DOHH2 (cell line): Measurements from ENCODE around the gene SPTLC1.
"Not testable (repeated sequence)": the region's sequence is repeated elsewhere in the genome, so short reads cannot be mapped to it uniquely, and the experiment has no call there.

Experiments used
- H3F3A ChIP-seq: fragments of 200-600 bp; sonication (generic), shearing (Covaris generic); 2 replicates; pipeline ENCODE4 v1.6.0; 2016; ENCODE audit warnings: antibody characterized with exemption, mild to moderate bottlenecking; ENCODE audit not compliant: control insufficient read depth, insufficient read depth
- H3K27ac ChIP-seq: fragments of 200-600 bp; sonication (generic); 2 replicates; pipeline ENCODE4 v1.5.1; 2014; ENCODE audit warnings: low read depth, mild to moderate bottlenecking, low read length, moderate library complexity
- H3K27me3 ChIP-seq: fragments of 200-600 bp; sonication (generic); 2 replicates; pipeline ENCODE4 v1.6.1; 2014; ENCODE audit warnings: mild to moderate bottlenecking, low read length, mixed read lengths; ENCODE audit not compliant: control insufficient read depth
- H3K36me3 ChIP-seq: fragments of 200-600 bp; sonication (generic); 2 replicates; pipeline ENCODE4 v1.6.1; 2014; ENCODE audit warnings: mild to moderate bottlenecking, low read length, moderate library complexity, mixed read lengths; ENCODE audit not compliant: control insufficient read depth
- H3K4me1 ChIP-seq: fragments of 200-600 bp; sonication (generic); 2 replicates; pipeline ENCODE4 v1.6.1; 2014; ENCODE audit warnings: mild to moderate bottlenecking, low read length, mixed read lengths; ENCODE audit not compliant: control insufficient read depth
- H3K4me2 ChIP-seq: fragments of 200-600 bp; sonication (generic); 2 replicates; pipeline ENCODE4 v1.6.0; 2014; ENCODE audit warnings: mild to moderate bottlenecking, low read length, moderate library complexity
- H3K4me3 ChIP-seq: fragments of 200-600 bp; sonication (generic); 2 replicates; pipeline ENCODE4 v1.5.1; 2014; ENCODE audit warnings: mild to moderate bottlenecking, low read length, mixed read lengths
- H3K79me2 ChIP-seq: fragments of 200-600 bp; sonication (generic); 2 replicates; pipeline ENCODE4 v1.6.1; 2014; ENCODE audit warnings: mild to moderate bottlenecking, low read length, mixed read lengths; ENCODE audit not compliant: control insufficient read depth
- H3K9me2 ChIP-seq: fragments of 200-600 bp; sonication (generic); replicated peaks from 2 replicates; pipeline ENCODE4 v1.6.1; 2014; ENCODE audit warnings: mild to moderate bottlenecking, low read length, mixed read lengths; ENCODE audit not compliant: control insufficient read depth
- H3K9me3 ChIP-seq: fragments of 200-600 bp; sonication (generic); 2 replicates; pipeline ENCODE4 v1.6.1; 2014; ENCODE audit warnings: antibody characterized with exemption, low read length, mixed read lengths; ENCODE audit not compliant: control insufficient read depth, insufficient read depth
- H4K20me1 ChIP-seq: fragments of 200-600 bp; sonication (generic); 2 replicates; pipeline ENCODE4 v1.6.0; 2014; ENCODE audit warnings: low read depth, mild to moderate bottlenecking, antibody characterized with exemption, low read length, moderate library complexity; ENCODE audit not compliant: control insufficient read depth, insufficient read depth
- CTCF ChIP-seq: fragments of 200-600 bp; sonication (generic); IDR thresholded peaks from one replicate; pipeline ENCODE4 v1.5.1; 2014; ENCODE audit warnings: antibody characterized with exemption, mild to moderate bottlenecking, low read depth, low read length; ENCODE audit not compliant: poor library complexity, severe bottlenecking
- EZH2phosphoT487 ChIP-seq: fragments of 200-600 bp; sonication (generic); IDR thresholded peaks from 2 replicates; pipeline ENCODE4 v1.6.1; 2017; ENCODE audit warnings: borderline replicate concordance, mild to moderate bottlenecking, antibody characterized with exemption, low read length, moderate library complexity, mixed read lengths

Gene SPTLC1

GRCh38 chr9:92163276-92163675 is 48.1 kb upstream of the SPTLC1 start:
- H3K9me3 ChIP-seq, result no peaks in the 10 kb centered on the region
- no peaks in the 10 kb centered on the region for H3K79me2 ChIP-seq
- no peak overlapping the region for H3K27ac ChIP-seq
- H3K4me1 ChIP-seq, result no peaks in the 10 kb centered on the region
- peaks cover 5% of the 10 kb centered on the region; the same call in 1 of the 2 replicates for H3K27me3 ChIP-seq
- no peaks in the 10 kb centered on the region for H3F3A ChIP-seq
- H3K36me3 ChIP-seq, result no peaks in the 10 kb centered on the region
- H3K4me3 ChIP-seq, result no peak overlapping the region
- no peak for TF ChIP-seq CTCF
- no peak overlapping the region for H3K4me2 ChIP-seq
- H4K20me1 ChIP-seq, result no peaks in the 10 kb centered on the region
- no peaks in the 10 kb centered on the region for H3K9me2 ChIP-seq

- H3K79me2 ChIP-seq, result no peaks in the 10 kb centered on the region
- H3K9me2 ChIP-seq, result no peaks in the 10 kb centered on the region
- no peaks in the 10 kb centered on the region for H3K9me3 ChIP-seq
- H4K20me1 ChIP-seq, result no peaks in the 10 kb centered on the region
- H3K4me3 ChIP-seq, result no peak overlapping the region
- H3F3A ChIP-seq, result no peaks in the 10 kb centered on the region
- no peak for TF ChIP-seq EZH2phosphoT487
- no peak for TF ChIP-seq CTCF
- no peaks in the 10 kb centered on the region for H3K4me1 ChIP-seq
- H3K36me3 ChIP-seq, result no peaks in the 10 kb centered on the region
- H3K27me3 ChIP-seq, result peaks cover 8% of the 10 kb centered on the region
- H3K4me2 ChIP-seq, result no peak overlapping the region
- no peak overlapping the region for H3K27ac ChIP-seq
Observed at GRCh38 chr9:92160786-92161185, 45.6 kb upstream of the SPTLC1 start.

GRCh38 chr9:92159058-92159457 is 43.8 kb upstream of the SPTLC1 start:
- no peak overlapping the region for H3K4me3 ChIP-seq
- no peaks in the 10 kb centered on the region for H3K9me3 ChIP-seq
- TF ChIP-seq EZH2phosphoT487, result no peak
- TF ChIP-seq CTCF, result no peak
- no peaks in the 10 kb centered on the region for H3K4me1 ChIP-seq
- H3K27ac ChIP-seq, result no peak overlapping the region
- peaks cover 8% of the 10 kb centered on the region for H3K27me3 ChIP-seq
- no peaks in the 10 kb centered on the region for H3K79me2 ChIP-seq
- H3F3A ChIP-seq, result no peaks in the 10 kb centered on the region
- H3K9me2 ChIP-seq, result no peaks in the 10 kb centered on the region
- no peaks in the 10 kb centered on the region for H3K36me3 ChIP-seq
- H3K4me2 ChIP-seq, result no peak overlapping the region
- no peaks in the 10 kb centered on the region for H4K20me1 ChIP-seq

- Histone ChIP-seq H4K20me1 (no peaks in the 10 kb centered on the region), H3K9me3 (no peaks in the 10 kb centered on the region), H3K36me3 (no peaks in the 10 kb centered on the region), H3K4me2 (no peak overlapping the region), H3K4me3 (no peak overlapping the region), H3K79me2 (no peaks in the 10 kb centered on the region), H3K9me2 (no peaks in the 10 kb centered on the region), H3K27ac (no peak overlapping the region), H3K27me3 (peaks cover 8% of the 10 kb centered on the region), H3F3A (no peaks in the 10 kb centered on the region), H3K4me1 (no peaks in the 10 kb centered on the region)
- no peak for TF ChIP-seq EZH2phosphoT487
- TF ChIP-seq CTCF, result no peak
Observed at GRCh38 chr9:92158097-92158601, 42.9 kb upstream of the SPTLC1 start.

GRCh38 chr9:92155736-92156135 is 40.5 kb upstream of the SPTLC1 start:
- H3K79me2 ChIP-seq, result not testable (repeated sequence)

More at GRCh38 chr9:92155736-92156135, 40.5 kb upstream of the SPTLC1 start:
- not testable (repeated sequence) for H4K20me1 ChIP-seq, H3K36me3 ChIP-seq, H3K9me2 ChIP-seq, H3K27ac ChIP-seq, H3K9me3 ChIP-seq, H3K4me3 ChIP-seq, H3K4me2 ChIP-seq, H3F3A ChIP-seq, H3K4me1 ChIP-seq
- H3K27me3 ChIP-seq, result peaks cover 15% of the 10 kb centered on the region
